Measurements from ENCODE around the gene RPL10L. TPM values are rescaled to one million over a fixed set of nuclear protein-coding genes. Genes with fewer than 3 reads are reported as not detected.

Gene RPL10L
- polyA plus RNA-seq, 1 donor (not counting 4 experiments of a cell fraction or from before 2014, with no cell fraction given), result not detected

DNA sequence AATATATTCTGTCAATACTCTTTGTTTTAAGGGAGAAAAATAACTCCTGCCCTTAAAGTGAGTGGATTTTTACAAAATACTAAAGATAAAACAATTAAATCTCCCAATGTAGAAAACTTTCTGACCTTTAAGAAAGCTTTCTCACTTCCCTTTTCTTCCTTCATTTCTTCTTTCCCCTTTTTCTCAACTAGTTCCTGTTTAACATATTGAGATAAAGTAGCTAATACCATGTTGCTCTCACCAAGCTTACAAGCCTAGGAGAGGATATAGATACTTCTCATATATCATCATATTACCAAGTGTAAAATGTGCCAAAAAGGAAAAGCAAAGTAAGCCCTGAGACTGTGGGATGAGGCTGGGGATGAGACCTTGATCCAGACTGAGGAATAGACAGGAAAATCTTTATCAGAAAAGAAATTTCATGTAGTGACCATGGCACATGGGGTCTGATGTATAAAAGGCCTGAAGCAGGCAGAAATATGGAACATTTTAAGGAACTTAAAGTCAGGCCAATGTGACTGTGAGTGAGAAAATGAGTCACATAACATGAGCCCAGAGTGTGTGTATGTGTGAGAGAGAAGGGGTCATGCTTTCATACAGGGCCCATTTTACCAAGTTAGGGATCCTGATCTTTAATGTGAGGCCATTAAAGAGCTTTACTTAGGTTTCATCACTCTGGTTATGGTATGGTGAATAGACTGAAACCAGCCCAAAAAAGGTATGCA is 1.6 kb upstream of the RPL10L start:
- no peak for FAIRE-seq
- no peaks in the 10 kb centered on the region for H3K36me3 ChIP-seq (ENCODE audit: control insufficient read depth in 2 of 2, extremely low read depth in 1 of 2, insufficient read depth in 2 of 2, low read length in 2 of 2)
- no peaks in the 10 kb centered on the region for H3K79me2 ChIP-seq (ENCODE audit: control insufficient read depth, insufficient read depth, low read length)
- no peak overlapping the region for H3K4me3 ChIP-seq (ENCODE audit: control insufficient read depth in 2 of 3, extremely low read depth in 1 of 3, insufficient read depth in 2 of 3, low read depth in 1 of 3, low read length in 3 of 3)
- no peak for DNase-seq (ENCODE audit: low read depth, low spot score)
- H3K27ac ChIP-seq (ENCODE audit: control insufficient read depth, insufficient read depth, low read length), result no peak overlapping the region
- dilution Hi-C loops (cut with MboI; ENCODE audit: extremely low pct_ligation_motif_present, low sequenced_read_pairs), result no loop called here
- H3K9me3 ChIP-seq (ENCODE audit: control insufficient read depth, low read depth, low read length), result no peaks in the 10 kb centered on the region
- no peaks in the 10 kb centered on the region for H3K4me1 ChIP-seq (ENCODE audit: control insufficient read depth, extremely low read depth, insufficient read depth, low read length)
- no peak overlapping the region for H3K4me2 ChIP-seq (ENCODE audit: control insufficient read depth, extremely low read depth, insufficient read depth, low read depth, low read length)
- H4K20me1 ChIP-seq (ENCODE audit: control insufficient read depth, extremely low read depth, insufficient read depth, low read length), result no peaks in the 10 kb centered on the region
- no peak overlapping the region for H3K9ac ChIP-seq (ENCODE audit: control insufficient read depth, extremely low read depth, insufficient read depth, low read length)
- H3K27me3 ChIP-seq (ENCODE audit: control insufficient read depth, extremely low read depth, insufficient read depth, low read length), result no peaks in the 10 kb centered on the region
- H3K9me1 ChIP-seq (ENCODE audit: control insufficient read depth, extremely low read depth, insufficient read depth, low read length), result no peaks in the 10 kb centered on the region
- H2AFZ ChIP-seq (ENCODE audit: control insufficient read depth, low read length), result no peak overlapping the region
- TF ChIP-seq EZH2 (IDR thresholded peaks at IDR 0.05; ENCODE audit: low read length), result no peak
- TF ChIP-seq, protein P1, sequence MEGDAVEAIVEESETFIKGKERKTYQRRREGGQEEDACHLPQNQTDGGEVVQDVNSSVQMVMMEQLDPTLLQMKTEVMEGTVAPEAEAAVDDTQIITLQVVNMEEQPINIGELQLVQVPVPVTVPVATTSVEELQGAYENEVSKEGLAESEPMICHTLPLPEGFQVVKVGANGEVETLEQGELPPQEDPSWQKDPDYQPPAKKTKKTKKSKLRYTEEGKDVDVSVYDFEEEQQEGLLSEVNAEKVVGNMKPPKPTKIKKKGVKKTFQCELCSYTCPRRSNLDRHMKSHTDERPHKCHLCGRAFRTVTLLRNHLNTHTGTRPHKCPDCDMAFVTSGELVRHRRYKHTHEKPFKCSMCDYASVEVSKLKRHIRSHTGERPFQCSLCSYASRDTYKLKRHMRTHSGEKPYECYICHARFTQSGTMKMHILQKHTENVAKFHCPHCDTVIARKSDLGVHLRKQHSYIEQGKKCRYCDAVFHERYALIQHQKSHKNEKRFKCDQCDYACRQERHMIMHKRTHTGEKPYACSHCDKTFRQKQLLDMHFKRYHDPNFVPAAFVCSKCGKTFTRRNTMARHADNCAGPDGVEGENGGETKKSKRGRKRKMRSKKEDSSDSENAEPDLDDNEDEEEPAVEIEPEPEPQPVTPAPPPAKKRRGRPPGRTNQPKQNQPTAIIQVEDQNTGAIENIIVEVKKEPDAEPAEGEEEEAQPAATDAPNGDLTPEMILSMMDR (optimal IDR thresholded peaks at IDR 0.05 in 1 of 3, IDR thresholded peaks at IDR 0.05 in 1 of 3, conservative IDR thresholded peaks at IDR 0.05 in 1 of 3; ENCODE audit: extremely low read depth in 1 of 3, insufficient read depth in 2 of 3, low read length in 3 of 3), result no peak

DNA sequence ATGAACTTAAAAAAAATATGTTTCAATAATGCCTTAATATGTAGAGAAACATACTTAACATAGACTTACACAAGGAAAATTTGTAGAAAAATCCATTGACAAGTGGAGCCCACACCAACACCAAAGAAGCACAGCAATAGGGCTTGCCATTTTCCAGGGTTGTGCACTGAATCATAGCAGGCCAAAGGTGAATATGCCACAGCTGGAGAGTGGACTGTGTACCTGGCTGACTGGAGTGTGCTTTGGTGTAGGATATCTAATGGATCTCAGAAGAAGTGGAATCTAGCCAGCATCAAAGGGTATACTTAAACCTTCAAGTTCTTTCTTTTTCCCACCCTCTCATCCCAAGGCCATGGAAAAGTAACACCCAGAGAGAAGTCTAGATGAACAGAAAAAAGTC is 4.8 kb downstream of the RPL10L start:
- H3K79me2 ChIP-seq (ENCODE audit: control insufficient read depth, insufficient read depth, low read length), result no peaks in the 10 kb centered on the region
- H3K27me3 ChIP-seq (ENCODE audit: control insufficient read depth, extremely low read depth, insufficient read depth, low read length), result no peaks in the 10 kb centered on the region
- dilution Hi-C loops (cut with MboI; ENCODE audit: extremely low pct_ligation_motif_present, low sequenced_read_pairs), result no loop called here
- FAIRE-seq (no peak), DNase-seq (ENCODE audit: low read depth, low spot score) (no peak)
- no peak overlapping the region for H3K4me3 ChIP-seq (ENCODE audit: control insufficient read depth in 2 of 3, extremely low read depth in 1 of 3, insufficient read depth in 2 of 3, low read depth in 1 of 3, low read length in 3 of 3)
- no peak overlapping the region for H2AFZ ChIP-seq (ENCODE audit: control insufficient read depth, low read length)
- no peak overlapping the region for H3K4me2 ChIP-seq (ENCODE audit: control insufficient read depth, extremely low read depth, insufficient read depth, low read depth, low read length)
- H3K9ac ChIP-seq (ENCODE audit: control insufficient read depth, extremely low read depth, insufficient read depth, low read length), result no peak overlapping the region
- no peaks in the 10 kb centered on the region for H3K9me1 ChIP-seq (ENCODE audit: control insufficient read depth, extremely low read depth, insufficient read depth, low read length)
- TF ChIP-seq EZH2 (IDR thresholded peaks at IDR 0.05; ENCODE audit: low read length), result no peak
- TF ChIP-seq, protein P1 (optimal IDR thresholded peaks at IDR 0.05 in 1 of 3, IDR thresholded peaks at IDR 0.05 in 1 of 3, conservative IDR thresholded peaks at IDR 0.05 in 1 of 3; ENCODE audit: extremely low read depth in 1 of 3, insufficient read depth in 2 of 3, low read length in 3 of 3), result no peak
- H3K4me1 ChIP-seq (ENCODE audit: control insufficient read depth, extremely low read depth, insufficient read depth, low read length), result no peaks in the 10 kb centered on the region
- no peaks in the 10 kb centered on the region for H3K36me3 ChIP-seq (ENCODE audit: control insufficient read depth in 2 of 2, extremely low read depth in 1 of 2, insufficient read depth in 2 of 2, low read length in 2 of 2)
- H4K20me1 ChIP-seq (ENCODE audit: control insufficient read depth, extremely low read depth, insufficient read depth, low read length), result no peaks in the 10 kb centered on the region
- H3K27ac ChIP-seq (ENCODE audit: control insufficient read depth, insufficient read depth, low read length), result no peak overlapping the region
- H3K9me3 ChIP-seq (ENCODE audit: control insufficient read depth, low read depth, low read length), result no peaks in the 10 kb centered on the region

All from keratinocyte (primary cell).